Upper lobe of left lung (tissue), 4 donors: ENCODE measurements around the gene DRC7.

ENCODE experiments used
- POLR2A ChIP-seq, 4 donors: fragments of 450-650 bp; IDR thresholded peaks; one replicate each; pipeline ENCODE4 v1.5.1; 2016 to 2017; ENCODE audit warnings: antibody characterized with exemption in 4 of 4, mild to moderate bottlenecking in 2 of 4
- POLR2AphosphoS5 ChIP-seq, 2 donors: sonication (generic); formaldehyde crosslinking; IDR thresholded peaks; one replicate each; pipeline ENCODE4 v1.5.1; 2017; ENCODE audit warnings: antibody characterized with exemption in 2 of 2
- TF ChIP-seq, protein P1 (sequence below), 6 experiments: fragments of 450-650 bp in 4 of 6; fragments of 200-600 bp in 2 of 6; sonication (generic) in 2 of 6; IDR thresholded peaks; one replicate each; pipeline ENCODE4 v1.5.1; 2016 to 2019; ENCODE audit warnings: antibody characterized with exemption in 6 of 6

GRCh38 chr16:57703416-57704010, 8.9 kb downstream of the DRC7 start:
- TF ChIP-seq, protein P1, sequence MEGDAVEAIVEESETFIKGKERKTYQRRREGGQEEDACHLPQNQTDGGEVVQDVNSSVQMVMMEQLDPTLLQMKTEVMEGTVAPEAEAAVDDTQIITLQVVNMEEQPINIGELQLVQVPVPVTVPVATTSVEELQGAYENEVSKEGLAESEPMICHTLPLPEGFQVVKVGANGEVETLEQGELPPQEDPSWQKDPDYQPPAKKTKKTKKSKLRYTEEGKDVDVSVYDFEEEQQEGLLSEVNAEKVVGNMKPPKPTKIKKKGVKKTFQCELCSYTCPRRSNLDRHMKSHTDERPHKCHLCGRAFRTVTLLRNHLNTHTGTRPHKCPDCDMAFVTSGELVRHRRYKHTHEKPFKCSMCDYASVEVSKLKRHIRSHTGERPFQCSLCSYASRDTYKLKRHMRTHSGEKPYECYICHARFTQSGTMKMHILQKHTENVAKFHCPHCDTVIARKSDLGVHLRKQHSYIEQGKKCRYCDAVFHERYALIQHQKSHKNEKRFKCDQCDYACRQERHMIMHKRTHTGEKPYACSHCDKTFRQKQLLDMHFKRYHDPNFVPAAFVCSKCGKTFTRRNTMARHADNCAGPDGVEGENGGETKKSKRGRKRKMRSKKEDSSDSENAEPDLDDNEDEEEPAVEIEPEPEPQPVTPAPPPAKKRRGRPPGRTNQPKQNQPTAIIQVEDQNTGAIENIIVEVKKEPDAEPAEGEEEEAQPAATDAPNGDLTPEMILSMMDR (IDR thresholded peaks at IDR 0.05) = no peak
- TF ChIP-seq POLR2A (IDR thresholded peaks at IDR 0.05) (no peak), POLR2AphosphoS5 (IDR thresholded peaks at IDR 0.05) (no peak)
